Left kidney (tissue), 2 donors: ENCODE results near the gene CAPSL. TPM values are rescaled to one million over a fixed set of nuclear protein-coding genes. Genes with fewer than 3 reads are reported as not detected.
"Not testable (repeated sequence)": the region's sequence is repeated elsewhere in the genome, so short reads cannot be mapped to it uniquely, and the experiment has no call there.

Source experiments
- DNase-seq: peaks from one replicate; pipeline ENCODE4 v3.0.0-alpha.2; 2013
- polyA plus RNA-seq: library from polyadenylated mRNA; unstranded; fragments of 120-200 nt; gene quantifications from one replicate; pipeline ENCODE4 v1.2.1, GENCODE V29; 2013; ENCODE audit not compliant: insufficient read length

The CAPSL gene
- polyA plus RNA-seq, 1 donor = 5.5 TPM

DNA sequence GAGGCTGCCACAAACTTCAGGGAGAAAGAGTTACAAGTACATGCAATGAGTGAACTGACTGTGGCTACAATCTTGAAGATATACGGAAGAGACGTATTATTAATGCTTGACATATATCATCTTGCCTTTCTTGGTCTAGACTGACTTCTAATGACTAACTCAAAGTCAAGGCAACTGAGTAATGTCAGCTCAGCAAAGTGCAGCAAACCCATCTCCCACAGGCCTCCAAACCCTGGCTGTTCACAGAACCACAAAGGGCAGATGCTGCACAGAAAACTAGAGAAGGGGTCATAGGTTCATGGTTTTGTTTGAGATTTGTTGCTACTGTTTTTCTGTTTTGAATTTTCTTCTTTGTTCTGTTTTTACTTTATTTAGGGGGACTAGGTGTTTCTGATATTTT, 60.8 kb downstream of the CAPSL start:
- DNase-seq = no peak

DNA sequence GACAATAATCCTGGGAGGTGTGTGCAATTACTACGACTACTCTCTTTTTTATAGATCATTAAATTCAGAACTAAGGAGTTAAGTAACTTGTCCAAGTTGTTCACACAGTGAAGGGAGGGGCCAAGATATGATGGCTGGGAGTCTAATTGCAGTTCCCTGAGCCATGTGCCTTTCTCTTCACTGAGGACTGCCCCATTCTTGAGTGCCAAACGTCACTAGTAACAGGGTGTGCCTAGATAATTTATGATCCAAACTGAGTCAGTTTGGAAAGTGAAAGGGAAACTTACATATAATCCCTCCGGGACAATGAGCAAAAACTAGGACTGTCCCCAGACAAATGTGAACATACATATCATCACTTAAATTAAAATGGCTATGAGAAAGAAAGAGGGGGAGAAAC, 61.5 kb downstream of the CAPSL start:
- no peak for DNase-seq

- DNase-seq = no peak
Measured at GRCh38 chr5:35876454-35876853, 62.0 kb downstream of the CAPSL start.

GRCh38 chr5:35870605-35871004, 67.8 kb downstream of the CAPSL start:
- DNase-seq = no peak

DNA sequence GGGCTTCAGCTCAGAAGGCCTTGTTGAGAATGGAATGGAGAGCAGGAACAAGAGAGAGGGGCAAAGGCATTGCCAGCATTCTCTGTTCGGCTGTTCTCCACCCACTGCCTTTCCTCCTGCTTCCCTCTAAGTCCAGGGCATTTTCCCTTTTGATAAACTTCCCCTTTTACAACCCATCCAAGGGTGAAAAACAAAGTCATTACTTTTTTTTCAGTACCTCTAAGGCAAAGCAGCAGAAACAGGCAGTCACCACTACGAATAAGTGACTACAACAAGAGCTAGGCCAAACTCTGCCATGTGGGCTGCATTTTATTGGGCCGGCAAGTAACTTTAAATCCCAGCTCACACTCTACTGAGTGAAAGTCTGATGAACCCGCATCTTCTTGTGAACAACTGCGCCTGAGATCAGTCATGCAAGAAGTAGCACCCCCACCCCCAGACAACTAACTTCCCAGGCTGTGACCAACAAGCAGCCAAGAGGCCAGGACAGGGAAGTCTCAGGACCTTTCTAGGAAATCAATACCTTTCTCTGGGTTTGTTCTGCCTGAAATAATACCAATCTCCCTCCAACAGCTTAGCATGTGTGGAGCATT, 68.6 kb downstream of the CAPSL start:
- no peak for DNase-seq

DNA sequence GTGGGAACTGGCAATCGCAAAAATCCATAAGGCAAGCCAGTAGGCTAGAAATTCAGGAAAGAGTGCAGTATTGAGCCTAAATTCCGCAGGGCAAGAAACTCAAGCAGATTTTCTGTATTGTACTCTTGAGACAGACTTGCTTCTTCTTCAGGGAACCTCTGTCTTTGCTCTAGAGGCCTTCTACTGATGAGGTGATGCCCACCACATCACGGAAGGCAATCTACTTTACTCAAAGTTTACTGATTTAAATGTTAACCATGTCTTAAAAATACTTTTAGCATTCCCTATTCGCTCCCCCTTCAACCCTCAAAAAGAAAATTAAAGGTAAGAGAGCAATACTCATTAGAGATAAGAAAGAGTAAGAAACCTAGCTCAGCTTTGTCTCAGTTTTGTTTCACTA, 70.4 kb downstream of the CAPSL start:
- no peak for DNase-seq

GRCh38 chr5:35863159-35863558, 75.3 kb downstream of the CAPSL start:
- DNase-seq = no peak

- DNase-seq = no peak
Measured at GRCh38 chr5:35862126-35862525, 76.3 kb downstream of the CAPSL start.

DNA sequence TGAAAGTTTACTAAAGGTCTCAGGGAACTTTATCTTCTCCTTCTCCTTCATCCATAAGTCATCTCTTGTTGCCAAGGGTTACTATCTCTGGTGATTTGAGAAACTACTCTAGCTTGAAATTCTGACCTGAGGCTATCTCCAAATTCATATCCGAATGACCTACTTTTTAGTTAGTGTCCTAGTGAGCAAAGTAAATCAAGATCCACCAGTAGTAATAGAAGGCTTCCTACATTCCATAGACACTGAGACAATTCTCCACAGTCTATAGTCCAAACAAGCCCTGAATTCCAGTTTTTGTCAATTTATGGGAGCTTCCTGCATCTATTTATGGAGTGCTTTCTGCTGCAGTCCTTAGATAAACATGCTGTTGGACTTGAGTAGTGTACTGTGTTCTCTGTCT, 76.7 kb downstream of the CAPSL start:
- DNase-seq = no peak

- no peak for DNase-seq
Measured at GRCh38 chr5:35860686-35861085, 77.7 kb downstream of the CAPSL start.

DNA sequence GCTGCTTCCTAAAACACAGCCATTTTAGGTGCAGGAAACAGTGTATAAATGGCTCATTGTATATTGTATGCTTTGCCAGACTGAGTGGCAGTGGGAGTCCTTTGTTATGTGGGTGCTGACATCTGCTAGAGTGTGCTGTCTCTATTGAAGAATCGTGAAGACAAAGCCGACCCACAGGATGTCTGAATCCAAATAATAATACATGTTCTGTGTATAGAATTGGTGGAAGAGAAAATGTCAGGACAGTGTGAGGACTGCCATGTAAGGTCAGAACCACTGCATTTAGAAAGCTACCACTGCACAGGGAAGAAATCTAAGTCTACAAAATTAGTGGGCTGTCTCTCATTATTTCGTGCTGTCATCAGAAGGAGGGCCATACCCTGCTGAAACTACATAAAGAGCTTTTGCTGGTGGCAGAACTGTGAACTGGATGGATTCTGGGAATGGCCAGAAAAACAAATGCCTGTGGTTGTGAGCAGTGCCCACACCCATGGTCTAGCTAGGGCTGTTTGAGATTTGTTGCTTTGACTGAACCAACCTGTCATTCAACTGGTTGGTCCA, 79.2 kb downstream of the CAPSL start:
- no peak for DNase-seq

DNA sequence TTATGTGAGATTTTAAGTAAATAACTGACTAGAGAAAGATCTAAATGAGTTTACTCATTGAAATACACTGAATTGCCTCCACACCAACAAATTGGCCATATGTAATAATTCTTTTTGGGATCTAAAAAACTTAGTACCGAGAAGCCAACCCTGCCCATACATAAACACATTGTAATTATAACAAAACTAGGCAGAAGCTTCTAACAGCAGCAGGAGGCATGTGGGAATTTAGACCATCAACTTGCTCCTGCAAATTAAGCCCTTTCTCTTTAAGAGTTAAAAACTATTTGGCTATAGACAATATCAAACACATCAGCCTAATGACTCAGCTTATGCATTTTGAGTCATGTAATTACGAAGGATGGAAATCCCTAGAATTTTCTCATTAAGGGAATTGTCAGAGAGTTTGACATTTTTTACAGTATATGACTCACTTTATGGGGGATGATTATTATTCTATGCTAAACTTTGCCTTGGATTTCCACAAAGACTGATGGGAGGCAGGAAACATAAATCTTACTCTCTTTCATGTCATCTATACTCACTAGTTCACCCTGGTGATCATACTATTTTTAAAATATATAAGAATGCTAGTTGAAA, 80.7 kb downstream of the CAPSL start:
- no peak for DNase-seq

GRCh38 chr5:35856765-35857351, 81.6 kb downstream of the CAPSL start, which contains the start of gene IL7R:
TSS of gene IL7R (plus strand) at chr5:35856891. CDS start at chr5:35856978, 87 bp downstream.
- no peak for DNase-seq

GRCh38 chr5:35856186-35856764, 82.1 kb downstream of the CAPSL start:
- DNase-seq = not testable (repeated sequence)

- DNase-seq = no peak
Measured at GRCh38 chr5:35855187-35855586, 83.2 kb downstream of the CAPSL start.

Other genes with a start within 250 kb of the CAPSL start
- 0.45 TPM for gene IL7R, start 81.7 kb downstream of the CAPSL start, polyA plus RNA-seq
- gene UGT3A1, start 52.8 kb upstream of the CAPSL start, polyA plus RNA-seq = 163 TPM
- 20.1 TPM for gene UGT3A2, start 128.3 kb upstream of the CAPSL start, polyA plus RNA-seq
- 21.7 TPM for gene LMBRD2, start 213.3 kb upstream of the CAPSL start, polyA plus RNA-seq
- gene SKP2, start 213.5 kb upstream of the CAPSL start, polyA plus RNA-seq = 55.5 TPM